ENCODE measurements around the gene SPN.

DNA sequence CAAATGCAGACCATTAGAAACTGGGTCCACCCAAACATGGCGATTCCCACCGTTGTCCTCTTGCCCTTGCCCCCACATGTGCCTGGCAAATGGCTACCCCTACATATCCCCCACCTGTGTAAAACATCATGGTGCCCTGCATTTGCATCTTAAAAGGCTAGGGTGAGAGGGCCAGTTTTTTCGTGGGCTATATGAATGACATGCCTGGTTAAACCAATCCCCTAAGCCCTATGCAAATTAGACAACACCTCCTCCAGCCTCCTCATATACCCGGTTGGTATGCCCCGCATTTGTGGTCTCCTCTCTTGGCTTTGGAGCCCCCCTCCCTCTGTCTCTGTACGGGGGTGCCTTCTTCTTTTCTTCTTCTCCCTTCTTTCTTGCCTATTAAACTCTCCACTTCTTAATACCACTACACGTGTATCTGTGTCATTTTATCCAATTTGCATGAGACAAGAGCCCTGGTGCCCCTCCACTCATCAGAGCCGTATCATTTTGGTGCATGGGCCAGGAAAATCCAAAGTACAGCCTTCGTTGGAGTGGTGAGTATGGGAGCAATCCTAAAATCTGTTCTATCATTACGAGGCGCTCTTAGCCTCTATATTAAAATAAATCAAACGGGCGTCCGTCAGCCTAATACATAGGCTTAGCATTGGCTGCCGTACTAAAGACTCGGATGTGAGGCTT is 46.0 kb downstream of the SPN start:
- TF ChIP-seq, protein P1, sequence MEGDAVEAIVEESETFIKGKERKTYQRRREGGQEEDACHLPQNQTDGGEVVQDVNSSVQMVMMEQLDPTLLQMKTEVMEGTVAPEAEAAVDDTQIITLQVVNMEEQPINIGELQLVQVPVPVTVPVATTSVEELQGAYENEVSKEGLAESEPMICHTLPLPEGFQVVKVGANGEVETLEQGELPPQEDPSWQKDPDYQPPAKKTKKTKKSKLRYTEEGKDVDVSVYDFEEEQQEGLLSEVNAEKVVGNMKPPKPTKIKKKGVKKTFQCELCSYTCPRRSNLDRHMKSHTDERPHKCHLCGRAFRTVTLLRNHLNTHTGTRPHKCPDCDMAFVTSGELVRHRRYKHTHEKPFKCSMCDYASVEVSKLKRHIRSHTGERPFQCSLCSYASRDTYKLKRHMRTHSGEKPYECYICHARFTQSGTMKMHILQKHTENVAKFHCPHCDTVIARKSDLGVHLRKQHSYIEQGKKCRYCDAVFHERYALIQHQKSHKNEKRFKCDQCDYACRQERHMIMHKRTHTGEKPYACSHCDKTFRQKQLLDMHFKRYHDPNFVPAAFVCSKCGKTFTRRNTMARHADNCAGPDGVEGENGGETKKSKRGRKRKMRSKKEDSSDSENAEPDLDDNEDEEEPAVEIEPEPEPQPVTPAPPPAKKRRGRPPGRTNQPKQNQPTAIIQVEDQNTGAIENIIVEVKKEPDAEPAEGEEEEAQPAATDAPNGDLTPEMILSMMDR (IDR thresholded peaks at IDR 0.05; ENCODE audit: low read length) = no peak
- TF ChIP-seq EZH2phosphoT487 (IDR thresholded peaks at IDR 0.05; ENCODE audit: low read length) (no peak), EZH2 (optimal IDR thresholded peaks at IDR 0.05; ENCODE audit: low read depth, low read length) (no peak)
